Measurements from ENCODE around the gene GTF2F2.
"Not testable (repeated sequence)": the region's sequence is repeated elsewhere in the genome, so short reads cannot be mapped to it uniquely, and the experiment has no call there.

GTF2F2 gene

DNA sequence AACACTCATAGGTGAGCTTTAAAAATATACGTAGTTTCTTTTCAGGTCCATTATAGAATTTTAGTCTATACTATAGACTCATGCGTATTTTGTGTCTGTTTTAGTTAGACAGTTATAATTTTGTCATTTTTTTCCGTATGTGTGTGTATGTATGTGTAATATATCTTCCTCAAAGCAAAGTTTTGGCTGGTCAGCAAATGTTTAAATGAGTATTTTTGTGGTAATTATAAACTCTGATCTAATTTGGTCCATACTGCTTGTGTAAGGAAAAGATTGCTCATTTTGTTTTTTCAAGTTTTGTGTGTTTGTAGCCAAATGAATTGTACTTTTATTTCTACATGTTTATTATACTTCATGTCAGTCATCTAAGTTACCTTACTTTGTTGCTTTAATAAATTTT is 60.0 kb downstream of the GTF2F2 start:
- DNase-seq (ENCODE audit: low read depth, low spot score) = no peak

DNA sequence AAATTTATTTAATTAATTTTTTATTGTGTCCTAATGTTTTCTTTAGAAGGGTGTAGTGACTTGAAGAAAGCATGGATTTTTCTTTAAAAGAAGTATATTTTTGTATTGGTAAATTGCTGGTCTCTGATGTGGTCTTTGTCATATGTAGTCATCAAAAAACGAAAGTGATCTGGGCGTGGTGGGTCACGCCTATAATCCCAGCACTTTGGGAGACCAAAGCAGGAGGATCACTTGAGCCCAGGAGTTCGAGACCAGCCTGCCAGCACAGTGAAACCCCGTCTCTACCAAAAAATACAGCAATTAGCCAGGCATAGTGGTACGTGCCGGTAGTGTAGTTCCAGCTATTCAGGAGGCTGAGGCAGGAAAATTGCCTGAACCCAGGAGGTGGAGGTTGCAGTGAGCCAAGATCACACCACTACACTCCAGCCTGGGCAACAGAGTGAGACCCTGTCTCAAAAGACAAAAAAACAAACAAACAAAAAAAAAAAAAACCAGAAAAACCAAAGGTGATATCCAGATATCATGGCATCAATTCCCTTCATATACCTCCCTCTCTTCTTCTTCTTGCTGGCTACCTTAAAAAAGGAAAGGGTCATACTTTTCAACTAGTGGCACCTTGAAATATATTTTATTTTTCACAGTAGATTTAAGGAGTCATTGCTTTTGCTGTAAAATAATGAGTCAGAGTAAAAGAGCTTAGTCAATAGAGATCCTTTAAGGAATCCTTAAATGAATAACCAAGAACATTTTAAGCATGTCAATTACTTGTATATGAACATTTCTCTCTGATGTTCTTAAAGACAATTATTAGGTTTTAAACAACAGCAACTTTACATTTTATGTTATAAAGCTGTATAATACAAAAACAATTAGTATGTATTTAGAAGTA is 60.6 kb downstream of the GTF2F2 start:
- no peak for DNase-seq (ENCODE audit: low read depth, low spot score)

DNA sequence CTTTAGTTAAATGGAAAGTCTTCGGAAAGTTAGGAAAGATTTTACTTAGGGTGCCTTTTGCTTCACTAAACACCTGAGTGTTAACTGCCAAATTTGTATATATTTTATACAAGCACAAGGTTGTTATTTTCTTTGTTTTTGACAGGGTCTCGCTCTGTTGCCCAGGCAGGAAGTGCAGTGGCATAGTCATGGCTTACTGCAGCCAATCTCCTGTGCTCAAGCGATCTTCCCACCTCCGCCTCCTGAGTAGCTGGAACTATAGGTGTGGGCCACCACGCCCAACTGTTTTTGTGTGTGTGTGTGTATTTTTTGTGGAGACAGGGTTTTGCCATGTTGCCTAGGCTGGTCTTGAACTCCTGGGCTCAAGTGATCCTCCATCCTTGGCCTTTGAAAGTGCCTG is 64.4 kb downstream of the GTF2F2 start:
- no peak for DNase-seq (ENCODE audit: low read depth, low spot score)

DNA sequence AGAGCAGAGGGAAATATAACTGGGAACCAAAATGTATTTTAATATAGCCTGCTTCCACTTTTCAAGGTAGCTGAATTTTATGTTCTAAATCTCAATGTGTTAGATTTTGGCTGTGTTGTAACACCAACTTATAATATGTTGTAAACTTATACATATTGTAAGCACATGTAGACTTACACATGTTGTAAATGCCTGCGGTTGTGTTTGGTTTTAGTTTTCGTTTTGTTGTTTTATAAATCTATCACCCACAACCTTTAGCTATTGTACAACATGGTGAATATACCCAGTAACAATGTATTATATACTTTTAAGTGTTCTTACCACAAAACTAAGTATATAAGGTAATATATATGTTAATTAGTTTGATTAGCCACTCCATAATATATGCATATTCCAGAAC is 65.0 kb downstream of the GTF2F2 start:
- DNase-seq (ENCODE audit: low read depth, low spot score) = no peak

GRCh38 chr13:45189077-45189476 is 68.8 kb downstream of the GTF2F2 start:
- not testable (repeated sequence) for DNase-seq (ENCODE audit: low read depth, low spot score)

GRCh38 chr13:45189511-45189910 is 69.2 kb downstream of the GTF2F2 start:
- DNase-seq (ENCODE audit: low read depth, low spot score) = not testable (repeated sequence)

GRCh38 chr13:45191874-45192273 is 71.6 kb downstream of the GTF2F2 start:
- no peak for DNase-seq (ENCODE audit: low read depth, low spot score)

DNA sequence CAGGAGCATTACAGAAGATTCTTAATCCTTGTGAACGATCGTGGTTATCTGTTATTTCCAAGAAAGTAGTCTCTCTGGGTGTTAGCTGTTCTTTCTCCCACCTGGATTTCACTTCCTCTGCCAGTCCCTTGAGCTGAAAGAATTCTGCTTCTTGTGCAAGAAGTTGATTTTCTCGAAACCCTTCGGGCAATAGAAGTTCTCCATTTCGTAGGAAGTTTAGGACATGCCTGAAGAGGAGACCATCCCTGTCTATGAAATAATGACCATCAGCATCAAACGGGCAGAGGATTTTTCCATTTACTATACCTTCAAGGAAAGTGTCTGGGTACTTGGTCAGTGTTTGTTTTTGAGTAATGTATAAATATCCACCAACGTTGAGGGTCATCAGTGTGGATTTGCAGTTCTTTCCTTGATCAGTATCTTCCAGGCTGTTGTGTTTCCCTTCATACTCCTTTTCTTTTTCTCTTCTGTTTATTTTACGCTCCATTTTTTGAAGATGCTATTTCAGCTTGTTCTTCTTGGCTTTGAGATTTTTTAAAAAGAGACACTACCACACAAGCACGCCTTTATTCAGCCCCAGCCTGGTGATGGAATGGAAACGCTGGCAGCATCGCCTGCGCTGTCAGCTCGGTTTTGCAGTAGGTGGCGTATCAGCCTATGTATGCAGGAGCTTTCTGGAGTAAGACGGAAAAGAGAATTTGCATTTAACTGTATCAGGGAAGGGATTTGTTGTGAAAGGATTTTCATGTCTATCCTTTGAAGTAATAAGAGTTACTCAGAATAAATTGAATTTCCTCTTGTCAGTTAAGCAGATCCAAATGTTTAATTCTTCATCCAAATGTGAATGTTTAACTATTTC is 74.0 kb downstream of the GTF2F2 start:
- no peak for DNase-seq (ENCODE audit: low read depth, low spot score)

DNA sequence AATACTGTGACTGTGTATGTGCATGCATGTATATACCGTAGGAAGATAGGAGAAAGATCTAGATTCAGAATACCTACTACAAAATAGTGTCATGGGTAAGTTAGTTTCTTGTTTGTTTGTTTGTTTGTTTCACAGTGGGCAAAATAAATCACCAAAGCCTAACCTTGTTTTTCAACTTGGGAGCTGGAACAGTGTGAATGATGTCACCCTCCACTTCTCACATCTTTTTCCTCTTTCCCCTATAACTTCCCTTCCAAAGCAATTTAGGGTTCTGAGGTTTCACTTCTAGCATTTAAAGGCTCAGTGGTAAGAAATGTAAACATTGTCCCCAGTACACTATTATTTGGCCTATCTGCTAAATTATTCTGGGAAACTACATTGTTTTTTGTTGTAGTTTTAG is 75.1 kb downstream of the GTF2F2 start:
- no peak for DNase-seq (ENCODE audit: low read depth, low spot score)

DNA sequence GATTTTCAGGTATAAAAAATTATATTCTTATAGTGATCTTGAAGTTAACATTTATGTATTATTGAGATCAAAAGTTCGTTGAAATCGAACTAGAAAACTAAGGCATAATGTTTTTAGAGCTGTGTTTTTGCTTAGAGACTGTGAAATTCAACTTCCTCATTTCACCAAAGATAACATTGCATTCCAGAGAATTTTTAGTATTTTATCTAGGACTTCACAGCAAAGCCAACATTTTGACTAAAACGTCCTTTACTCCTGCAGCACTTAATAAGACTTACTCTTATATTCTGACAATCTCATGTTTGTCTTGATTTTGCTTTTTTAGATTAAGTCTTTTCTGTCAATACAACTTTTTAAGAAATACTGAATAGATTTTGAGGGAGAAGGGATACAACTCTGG is 75.8 kb downstream of the GTF2F2 start:
- no peak for DNase-seq (ENCODE audit: low read depth, low spot score)

GRCh38 chr13:45196622-45197021 is 76.3 kb downstream of the GTF2F2 start:
- DNase-seq (ENCODE audit: low read depth, low spot score) = no peak

DNA sequence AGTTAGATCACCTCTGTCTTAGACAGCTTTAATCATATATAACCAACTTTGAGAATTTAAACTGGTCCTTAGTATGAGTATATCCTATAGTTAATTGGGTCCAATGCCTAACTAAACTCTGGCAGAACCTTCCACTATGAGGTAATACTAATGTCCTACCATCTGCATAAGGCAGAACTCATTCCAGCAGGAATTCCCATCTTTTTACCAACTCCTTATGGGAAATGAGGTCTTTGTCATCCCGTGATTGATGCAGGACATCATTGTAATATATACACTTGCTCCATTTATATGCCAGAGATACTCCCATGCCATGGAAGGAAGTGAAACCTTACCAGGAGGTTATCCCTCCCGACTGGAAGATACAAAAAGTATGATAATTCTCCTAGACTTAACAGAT is 77.7 kb downstream of the GTF2F2 start:
- DNase-seq (ENCODE audit: low read depth, low spot score) = no peak

GRCh38 chr13:45198924-45199323 is 78.6 kb downstream of the GTF2F2 start:
- DNase-seq (ENCODE audit: low read depth, low spot score) = no peak

DNA sequence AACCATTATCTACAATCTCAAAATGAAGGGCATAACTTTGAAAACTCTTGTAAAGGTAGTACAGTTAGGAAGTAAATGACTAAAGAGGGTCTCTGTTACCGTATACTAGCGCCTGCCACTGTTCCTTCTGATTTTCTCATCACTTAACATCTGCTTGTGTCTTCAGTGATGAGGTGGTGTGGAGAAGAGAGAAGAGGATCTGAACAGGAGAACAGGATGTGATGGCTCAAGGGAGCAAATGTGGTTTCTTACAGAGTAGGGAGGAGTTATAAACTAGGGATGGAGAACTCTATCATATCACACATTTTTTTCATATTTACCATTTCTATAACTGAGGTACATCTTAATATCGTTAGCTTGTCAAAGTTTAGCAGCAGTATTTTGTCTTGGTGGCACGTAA is 79.4 kb downstream of the GTF2F2 start:
- DNase-seq (ENCODE audit: low read depth, low spot score) = no peak

DNA sequence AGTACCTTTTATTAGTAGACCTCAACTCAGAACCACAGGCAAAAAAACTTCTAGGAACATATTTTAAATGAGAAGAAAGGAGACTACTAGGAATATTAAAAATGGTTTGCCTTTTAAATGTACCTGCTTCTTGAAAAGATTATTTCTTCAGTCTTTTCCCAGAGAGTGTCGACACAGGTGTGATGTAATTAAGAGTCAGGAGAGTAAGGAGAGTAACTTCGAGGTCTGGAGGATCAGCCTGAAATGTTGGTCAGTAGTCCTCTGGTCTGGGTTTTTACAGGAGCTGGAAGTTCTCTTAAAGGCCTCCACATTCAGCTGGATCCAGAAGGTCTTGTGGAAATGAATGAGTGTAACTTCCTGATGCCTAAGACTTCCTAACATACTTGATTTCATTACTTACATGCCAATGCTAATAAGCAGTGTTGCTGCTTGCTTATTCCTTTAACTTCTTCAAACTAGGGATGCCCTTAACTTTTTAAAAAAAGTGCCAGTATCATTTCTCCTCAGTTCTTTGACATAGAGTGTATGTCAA is 80.5 kb downstream of the GTF2F2 start, which contains the start of gene KCTD4:
KCTD4 (minus strand) TSS at position 345 of the 532 bp plus-strand sequence. CDS start 6,478 bp downstream, outside the sequence.
- no peak for DNase-seq (ENCODE audit: low read depth, low spot score)

DNA sequence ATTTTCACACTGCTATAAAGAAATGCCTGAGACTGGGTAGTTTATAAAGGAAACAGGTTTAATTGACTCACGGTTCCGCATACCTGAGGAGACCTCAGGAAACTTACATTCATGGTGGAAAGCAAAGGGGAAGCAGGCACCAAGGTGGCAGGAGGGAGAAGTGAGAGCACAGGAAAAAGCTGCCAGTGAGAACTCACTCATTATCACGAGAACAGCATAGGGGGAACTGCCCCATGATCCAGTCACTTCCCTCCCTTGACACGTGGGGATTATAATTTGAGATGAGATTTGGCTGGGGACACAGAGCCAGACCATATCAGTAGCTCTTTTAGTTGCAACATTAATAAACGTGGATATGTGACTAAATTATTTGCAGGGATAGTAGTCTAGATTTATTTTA is 84.8 kb downstream of the GTF2F2 start:
- DNase-seq (ENCODE audit: low read depth, low spot score) = no peak

DNA sequence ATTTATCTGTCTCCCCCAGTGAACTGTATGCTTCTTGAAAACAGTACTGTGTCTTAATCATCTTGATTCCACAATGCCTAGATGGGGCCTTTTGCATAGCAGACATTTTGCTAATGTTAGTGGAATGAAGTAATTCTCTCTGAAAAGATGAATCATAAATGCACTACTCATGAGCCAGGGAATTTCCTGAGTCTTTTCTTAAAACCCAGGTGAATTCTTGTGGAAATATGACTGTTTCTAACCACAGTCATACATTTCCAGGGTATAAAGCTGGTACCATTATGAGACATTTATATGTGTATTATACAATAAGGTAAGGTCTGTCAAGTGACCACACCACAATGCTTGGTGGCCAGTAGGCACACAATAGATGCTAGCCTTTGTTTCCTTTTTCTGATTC is 86.0 kb downstream of the GTF2F2 start:
- no peak for DNase-seq (ENCODE audit: low read depth, low spot score)

GRCh38 chr13:45207319-45207718 is 87.0 kb downstream of the GTF2F2 start:
- no peak for DNase-seq (ENCODE audit: low read depth, low spot score)

DNA sequence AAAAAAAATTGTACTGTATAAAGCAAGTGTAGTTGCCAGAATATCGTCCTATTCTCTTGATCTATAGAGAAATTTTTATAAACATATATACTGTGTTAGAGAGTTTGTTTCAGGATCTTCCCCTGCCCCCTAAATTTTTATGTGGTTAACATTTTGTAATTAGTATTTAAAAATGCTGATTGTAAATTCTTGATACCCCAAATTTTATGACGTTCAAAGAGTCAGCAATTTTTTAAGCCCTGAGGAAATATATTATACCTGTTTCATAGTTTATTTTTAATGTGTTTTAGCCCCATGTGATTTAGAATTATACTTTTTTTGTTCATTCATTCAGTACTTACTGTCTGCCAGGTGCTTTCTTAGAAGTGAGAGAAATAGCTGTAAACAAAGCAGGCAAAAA is 87.8 kb downstream of the GTF2F2 start:
- DNase-seq (ENCODE audit: low read depth, low spot score) = no peak

- DNase-seq (ENCODE audit: low read depth, low spot score) = no peak
Observed at GRCh38 chr13:45209229-45209628, 88.9 kb downstream of the GTF2F2 start.

DNA sequence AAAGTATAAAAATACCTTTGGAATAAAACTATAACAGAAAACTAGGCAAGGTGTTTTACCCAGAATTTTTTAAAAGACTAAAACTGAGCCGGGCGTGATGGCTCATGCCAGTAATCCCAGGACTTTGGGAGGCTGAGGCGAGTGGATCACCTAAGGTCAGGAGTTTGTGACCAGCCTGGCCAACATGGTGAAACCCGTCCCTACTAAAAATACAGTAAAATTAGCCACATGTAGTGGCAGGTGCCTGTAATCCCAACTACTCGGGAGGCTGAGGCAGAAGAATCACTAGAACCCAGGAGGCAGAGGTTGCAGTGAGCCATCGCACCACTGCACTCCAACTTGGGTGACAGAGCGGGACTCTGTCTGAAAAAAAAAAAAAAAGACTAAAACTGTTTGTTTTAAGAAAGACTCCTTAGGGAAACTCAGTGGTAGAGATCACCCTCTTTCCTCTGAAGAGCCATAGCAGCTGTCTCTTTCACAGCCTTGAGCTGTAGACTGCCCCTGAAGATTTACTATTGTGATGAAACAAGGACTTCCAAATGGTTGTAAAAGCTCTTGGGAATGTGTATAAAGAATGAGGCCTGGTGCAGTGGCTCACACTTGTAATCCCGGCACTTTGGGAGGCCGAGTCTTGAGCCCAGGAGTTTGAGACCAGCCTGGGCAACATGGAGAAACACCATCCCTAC is 95.2 kb downstream of the GTF2F2 start:
- DNase-seq (ENCODE audit: low read depth, low spot score) = no peak

DNA sequence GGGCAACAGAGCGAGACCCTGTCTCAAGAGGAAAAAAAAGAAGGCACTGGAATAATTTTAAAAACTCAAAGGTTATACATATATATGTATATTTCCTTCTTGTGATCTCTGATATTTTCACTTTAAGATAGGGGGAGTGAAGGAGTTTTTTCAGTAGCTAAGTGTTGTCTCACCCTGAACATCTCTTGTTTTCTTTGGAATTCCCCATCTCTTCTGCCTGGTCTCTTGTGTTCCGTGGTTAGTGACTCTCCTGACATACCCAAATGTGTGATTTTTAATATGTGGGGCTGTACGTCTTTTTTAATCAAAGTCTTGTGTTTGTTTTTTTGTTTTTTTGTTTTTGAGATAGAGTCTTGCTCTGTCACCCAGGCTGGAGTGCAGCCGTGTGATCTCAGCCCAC is 95.9 kb downstream of the GTF2F2 start:
- no peak for DNase-seq (ENCODE audit: low read depth, low spot score)

Data from activated CD4-positive, CD25-positive, alpha-beta regulatory T cell treated with anti-CD3 and anti-CD28 coated beads, Interleukin-2, amount 50 U/mL, for 16 hours (primary cell).